Hepatocyte (in vitro differentiated cells): Measurements from ENCODE around the gene MRFAP1L1.

Source experiments
- EZH2 ChIP-seq: fragments of 200-600 bp; sonication (generic); IDR thresholded peaks from 2 replicates; pipeline ENCODE4 v1.6.1; 2016; ENCODE audit warnings: antibody characterized with exemption, mild to moderate bottlenecking, borderline replicate concordance
- EZH2phosphoT487 ChIP-seq: fragments of 200-600 bp; sonication (generic); IDR thresholded peaks from one replicate; pipeline ENCODE4 v1.6.1; 2018; ENCODE audit warnings: antibody characterized with exemption, mild to moderate bottlenecking, low read depth, moderate library complexity; ENCODE audit not compliant: unreplicated experiment, severe bottlenecking
- TF ChIP-seq, protein P1 (sequence below): fragments of 200-600 bp; sonication (generic); IDR thresholded peaks from 2 replicates; pipeline ENCODE4 v1.5.1; 2016; ENCODE audit warnings: antibody characterized with exemption, mild to moderate bottlenecking; ENCODE audit not compliant: poor library complexity

DNA sequence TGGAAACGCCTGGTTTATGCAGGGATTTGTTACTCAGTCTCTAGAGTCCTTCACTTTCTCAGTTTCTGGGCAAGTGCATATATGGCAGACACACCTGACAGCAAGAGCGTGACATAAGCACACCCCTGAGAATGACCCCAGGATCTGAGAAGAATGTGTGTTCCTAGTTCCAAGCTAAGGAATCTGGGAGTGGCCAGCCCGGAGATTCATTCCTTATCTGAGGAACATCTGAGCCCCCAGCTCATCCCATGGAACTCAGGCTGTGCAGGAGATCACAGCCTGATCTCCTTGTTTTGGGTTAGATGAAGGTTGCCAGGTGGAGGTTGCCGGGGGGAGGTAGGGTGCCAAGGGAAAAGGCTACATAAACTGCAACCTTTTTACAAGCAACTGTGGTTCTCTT is 49.1 kb upstream of the MRFAP1L1 start:
- TF ChIP-seq, protein P1, sequence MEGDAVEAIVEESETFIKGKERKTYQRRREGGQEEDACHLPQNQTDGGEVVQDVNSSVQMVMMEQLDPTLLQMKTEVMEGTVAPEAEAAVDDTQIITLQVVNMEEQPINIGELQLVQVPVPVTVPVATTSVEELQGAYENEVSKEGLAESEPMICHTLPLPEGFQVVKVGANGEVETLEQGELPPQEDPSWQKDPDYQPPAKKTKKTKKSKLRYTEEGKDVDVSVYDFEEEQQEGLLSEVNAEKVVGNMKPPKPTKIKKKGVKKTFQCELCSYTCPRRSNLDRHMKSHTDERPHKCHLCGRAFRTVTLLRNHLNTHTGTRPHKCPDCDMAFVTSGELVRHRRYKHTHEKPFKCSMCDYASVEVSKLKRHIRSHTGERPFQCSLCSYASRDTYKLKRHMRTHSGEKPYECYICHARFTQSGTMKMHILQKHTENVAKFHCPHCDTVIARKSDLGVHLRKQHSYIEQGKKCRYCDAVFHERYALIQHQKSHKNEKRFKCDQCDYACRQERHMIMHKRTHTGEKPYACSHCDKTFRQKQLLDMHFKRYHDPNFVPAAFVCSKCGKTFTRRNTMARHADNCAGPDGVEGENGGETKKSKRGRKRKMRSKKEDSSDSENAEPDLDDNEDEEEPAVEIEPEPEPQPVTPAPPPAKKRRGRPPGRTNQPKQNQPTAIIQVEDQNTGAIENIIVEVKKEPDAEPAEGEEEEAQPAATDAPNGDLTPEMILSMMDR = no peak
- TF ChIP-seq EZH2phosphoT487 (no peak), EZH2 (no peak)
